ENCODE results near the gene C17orf114.

DNA sequence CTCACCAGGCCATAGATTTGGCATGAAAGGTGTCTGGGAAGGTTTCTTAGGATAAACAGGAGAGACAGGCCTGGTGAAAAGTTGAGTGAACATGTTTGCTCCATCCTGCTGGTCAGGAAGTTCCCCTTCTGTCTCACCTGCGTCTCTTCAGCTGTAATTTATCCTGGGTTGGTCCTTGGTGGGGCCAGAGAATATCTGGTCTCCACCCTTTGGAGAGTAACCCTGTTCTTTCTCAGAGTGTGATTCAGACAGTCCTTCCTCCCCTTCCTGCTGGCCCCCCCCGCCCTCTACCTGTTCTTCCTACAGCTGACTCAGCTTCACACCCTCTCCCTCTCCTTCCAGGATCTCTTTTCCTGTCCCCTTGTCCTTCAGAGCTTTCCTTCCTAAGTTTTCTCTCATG, 48.1 kb upstream of the C17orf114 start:
- TF ChIP-seq, protein P1, sequence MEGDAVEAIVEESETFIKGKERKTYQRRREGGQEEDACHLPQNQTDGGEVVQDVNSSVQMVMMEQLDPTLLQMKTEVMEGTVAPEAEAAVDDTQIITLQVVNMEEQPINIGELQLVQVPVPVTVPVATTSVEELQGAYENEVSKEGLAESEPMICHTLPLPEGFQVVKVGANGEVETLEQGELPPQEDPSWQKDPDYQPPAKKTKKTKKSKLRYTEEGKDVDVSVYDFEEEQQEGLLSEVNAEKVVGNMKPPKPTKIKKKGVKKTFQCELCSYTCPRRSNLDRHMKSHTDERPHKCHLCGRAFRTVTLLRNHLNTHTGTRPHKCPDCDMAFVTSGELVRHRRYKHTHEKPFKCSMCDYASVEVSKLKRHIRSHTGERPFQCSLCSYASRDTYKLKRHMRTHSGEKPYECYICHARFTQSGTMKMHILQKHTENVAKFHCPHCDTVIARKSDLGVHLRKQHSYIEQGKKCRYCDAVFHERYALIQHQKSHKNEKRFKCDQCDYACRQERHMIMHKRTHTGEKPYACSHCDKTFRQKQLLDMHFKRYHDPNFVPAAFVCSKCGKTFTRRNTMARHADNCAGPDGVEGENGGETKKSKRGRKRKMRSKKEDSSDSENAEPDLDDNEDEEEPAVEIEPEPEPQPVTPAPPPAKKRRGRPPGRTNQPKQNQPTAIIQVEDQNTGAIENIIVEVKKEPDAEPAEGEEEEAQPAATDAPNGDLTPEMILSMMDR (conservative IDR thresholded peaks at IDR 0.05; ENCODE audit: low read depth, low read length) = no peak
- TF ChIP-seq RFX5 (IDR thresholded peaks at IDR 0.05; ENCODE audit: low read depth, low read length) (no peak), RCOR1 (IDR thresholded peaks at IDR 0.05; ENCODE audit: insufficient replicate concordance, low read length) (no peak), USF2 (IDR thresholded peaks at IDR 0.05; ENCODE audit: low read depth, low read length) (no peak), RAD21 (IDR thresholded peaks at IDR 0.05; ENCODE audit: low read length) (no peak), MAZ (IDR thresholded peaks at IDR 0.05; ENCODE audit: borderline replicate concordance, low read depth, low read length) (no peak), POLR2A (IDR thresholded peaks at IDR 0.05; ENCODE audit: low read depth, low read length) (no peak)
